HEK293 (cell line): ENCODE measurements around the gene LCN6.

ENCODE experiments used
- CTCF ChIA-PET: fragments of 350-600 bp; formaldehyde crosslinking; extraction: SDS; loops from one replicate; lab custom pipeline; 2021; ENCODE audit warnings: antibody characterized with exemption; lab: Yijun Ruan, JAX
- POLR2A ChIA-PET: fragments of 300-600 bp; formaldehyde crosslinking; extraction: SDS; loops from one replicate; lab custom pipeline; 2020; ENCODE audit warnings: antibody characterized with exemption, inconsistent platforms; lab: Yijun Ruan, JAX
- H3K27ac ChIP-seq: fragments of 200-500 bp; sonication (Bioruptor generic); 2 replicates; pipeline ENCODE4 v1.5.1; 2014; ENCODE audit warnings: low read depth, low read length, control low read depth, inconsistent platforms; ENCODE audit errors: extremely low read depth
- H3K36me3 ChIP-seq, 2 experiments: fragments of 200-500 bp in 1 of 2; sonication (Bioruptor generic) in 1 of 2; 1 replicate in 1 of 2; 2 replicates in 1 of 2; pipeline ENCODE4 v1.5.1; 2014 to 2017; ENCODE audit warnings: inconsistent platforms in 2 of 2, low read length in 2 of 2; ENCODE audit not compliant: control insufficient read depth in 2 of 2, insufficient read depth in 1 of 2
- H3K4me1 ChIP-seq: fragments of 200-500 bp; sonication (Bioruptor generic); 2 replicates; pipeline ENCODE4 v1.5.1; 2014; ENCODE audit warnings: mild to moderate bottlenecking, low read length, inconsistent platforms; ENCODE audit not compliant: control insufficient read depth, insufficient read depth
- H3K4me3 ChIP-seq: 2 replicates; pipeline ENCODE4 v1.5.1; 2011; ENCODE audit warnings: low read depth, mild to moderate bottlenecking, control low read depth, low read length, moderate library complexity
- H3K9me3 ChIP-seq: fragments of 200-500 bp; sonication (Bioruptor generic); 2 replicates; pipeline ENCODE4 v1.5.1; 2014; ENCODE audit warnings: low read depth, low read length, inconsistent platforms; ENCODE audit not compliant: control insufficient read depth, insufficient read depth
- FEZF1 ChIP-seq: fragments of 450-650 bp; formaldehyde crosslinking; IDR thresholded peaks from 2 replicates; pipeline ENCODE4 v1.5.1; 2016; ENCODE audit warnings: missing biosample characterization, missing genetic modification characterization
- PBX3 ChIP-seq: sonication (generic); formaldehyde crosslinking; IDR thresholded peaks from 2 replicates; pipeline ENCODE4 v1.8.1; 2022; ENCODE audit warnings: mild to moderate bottlenecking, moderate library complexity, missing genetic modification reagents
- PRDM4 ChIP-seq: fragments of 450-650 bp; formaldehyde crosslinking; IDR thresholded peaks from 2 replicates; pipeline ENCODE4 v1.5.1; 2017; ENCODE audit warnings: missing biosample characterization, missing genetic modification characterization
- REPIN1 ChIP-seq: fragments of 450-650 bp; formaldehyde crosslinking; IDR thresholded peaks from 2 replicates; pipeline ENCODE4 v1.5.1; 2017; ENCODE audit warnings: missing biosample characterization, missing genetic modification characterization, low read depth
- YY1 ChIP-seq: fragments of 450-650 bp; formaldehyde crosslinking; IDR thresholded peaks from 2 replicates; pipeline ENCODE4 v1.5.1; 2018; ENCODE audit warnings: missing biosample characterization, missing genetic modification characterization
- ZBTB1 ChIP-seq: fragments of 450-650 bp; formaldehyde crosslinking; IDR thresholded peaks from 2 replicates; pipeline ENCODE4 v1.5.1; 2016; ENCODE audit warnings: missing biosample characterization, missing genetic modification characterization
- ZBTB20 ChIP-seq: fragments of 450-650 bp; formaldehyde crosslinking; IDR thresholded peaks from 2 replicates; pipeline ENCODE4 v1.5.1; 2016; ENCODE audit warnings: missing biosample characterization, missing genetic modification characterization
- ZNF112 ChIP-seq: fragments of 450-650 bp; formaldehyde crosslinking; IDR thresholded peaks from 2 replicates; pipeline ENCODE4 v1.5.0; 2017; ENCODE audit warnings: missing biosample characterization, missing genetic modification characterization
- ZNF266 ChIP-seq: fragments of 450-650 bp; formaldehyde crosslinking; IDR thresholded peaks from 2 replicates; pipeline ENCODE4 v1.5.1; 2016; ENCODE audit warnings: missing biosample characterization, missing genetic modification characterization, low read depth
- ZNF302 ChIP-seq: fragments of 450-650 bp; formaldehyde crosslinking; IDR thresholded peaks from 2 replicates; pipeline ENCODE4 v1.5.1; 2016; ENCODE audit warnings: missing biosample characterization, missing genetic modification characterization, low read depth
- ZNF423 ChIP-seq: fragments of 450-650 bp; formaldehyde crosslinking; IDR thresholded peaks from 2 replicates; pipeline ENCODE4 v1.5.1; 2016; ENCODE audit warnings: missing biosample characterization, missing genetic modification characterization
- ZNF473 ChIP-seq: fragments of 450-650 bp; formaldehyde crosslinking; IDR thresholded peaks from 2 replicates; pipeline ENCODE4 v1.5.1; 2017; ENCODE audit warnings: missing biosample characterization, missing genetic modification characterization
- ZNF514 ChIP-seq: fragments of 450-650 bp; formaldehyde crosslinking; IDR thresholded peaks from 2 replicates; pipeline ENCODE4 v1.5.1; 2016; ENCODE audit warnings: missing biosample characterization, missing genetic modification characterization
- ZNF585B ChIP-seq: fragments of 450-650 bp; formaldehyde crosslinking; IDR thresholded peaks from 2 replicates; pipeline ENCODE4 v1.5.1; 2016; ENCODE audit warnings: missing biosample characterization, missing genetic modification characterization
- ZNF629 ChIP-seq: fragments of 450-650 bp; formaldehyde crosslinking; IDR thresholded peaks from 2 replicates; pipeline ENCODE4 v1.5.1; 2017; ENCODE audit warnings: missing biosample characterization, missing genetic modification characterization
- ZNF664 ChIP-seq: fragments of 450-650 bp; formaldehyde crosslinking; IDR thresholded peaks from 2 replicates; pipeline ENCODE4 v1.5.1; 2016; ENCODE audit warnings: missing biosample characterization, missing genetic modification characterization
- ZNF777 ChIP-seq: fragments of 450-650 bp; formaldehyde crosslinking; IDR thresholded peaks from 2 replicates; pipeline ENCODE4 v1.5.1; 2017; ENCODE audit warnings: missing biosample characterization, missing genetic modification characterization, borderline replicate concordance
- ZNF843 ChIP-seq: fragments of 450-650 bp; formaldehyde crosslinking; IDR thresholded peaks from 2 replicates; pipeline ENCODE4 v1.5.1; 2016; ENCODE audit warnings: missing biosample characterization, missing genetic modification characterization
- ZSCAN16 ChIP-seq: fragments of 450-650 bp; formaldehyde crosslinking; IDR thresholded peaks from 2 replicates; pipeline ENCODE4 v1.5.1; 2016; ENCODE audit warnings: missing biosample characterization, missing genetic modification characterization
- ZSCAN23 ChIP-seq: fragments of 450-650 bp; formaldehyde crosslinking; IDR thresholded peaks from 2 replicates; pipeline ENCODE4 v1.5.1; 2016; ENCODE audit warnings: missing biosample characterization, missing genetic modification characterization
- TF ChIP-seq, protein P1 (sequence below): fragments of 450-650 bp; formaldehyde crosslinking; IDR thresholded peaks from 2 replicates; pipeline ENCODE4 v1.5.1; 2016; ENCODE audit warnings: missing biosample characterization, missing genetic modification characterization

The LCN6 gene

GRCh38 chr9:136796238-136796774 is 48.0 kb upstream of the LCN6 start, which contains the start of gene CCDC183:
Gene CCDC183, plus strand, starts transcription at chr9:136796338. Its CDS starts 60 bp downstream, at chr9:136796398.
- Histone ChIP-seq H3K9me3 (no peaks in the 10 kb centered on the region), H3K4me1 (peaks cover 14% of the 10 kb centered on the region), H3K27ac (no peak within 1 kb of the TSS), H3K36me3 (peaks cover 0 to 21% of the 10 kb centered on the region in 2 experiments; a peak in 1 of 3 replicates), H3K4me3 (no peak within 1 kb of the TSS)
- POLR2A ChIA-PET, result interaction anchor here (1.0 kb wide), 1 partner anchor 9 kb away, joined by 3 read pairs; no protein-coding TSS in a partner anchor
- TF ChIP-seq ZSCAN16 (tag by site-specific recombination) (peak; percentile 78; the same call in 1 of the 2 replicates), ZNF302 (no peak), ZNF423 (tag by site-specific recombination) (peak; percentile 38; the same call in 1 of the 2 replicates)
- CTCF ChIA-PET, result interaction anchor here (1.0 kb wide), 1 partner anchor 69 kb away, joined by 3 read pairs; no protein-coding TSS in a partner anchor

- Histone ChIP-seq H3K36me3 (peaks cover 0 to 21% of the 10 kb centered on the region in 2 experiments; a peak in 1 of 3 replicates), H3K4me3 (no peak overlapping the region), H3K27ac (no peak overlapping the region), H3K4me1 (peaks cover 15% of the 10 kb centered on the region), H3K9me3 (no peaks in the 10 kb centered on the region)
- ChIA-PET CTCF (interaction anchor here (0.6 to 3.0 kb wide), 3 partner anchors 18 to 47 kb away, joined by 3 to 13 read pairs (median 4); partner anchors contain the start of gene AJM1), POLR2A (interaction anchor here (1.0 to 2.3 kb wide), 3 partner anchors 11 to 47 kb away, joined by 3 to 6 read pairs (median 3); partner anchors contain the start of genes AJM1 and RABL6)
- TF ChIP-seq PRDM4 (tag by site-specific recombination) (no peak), ZNF629 (tag by site-specific recombination) (no peak), ZNF585B (tag by site-specific recombination) (no peak), ZNF843 (tag by site-specific recombination) (no peak), FEZF1 (no peak), ZNF473 (no peak), ZSCAN23 (tag by site-specific recombination) (no peak), ZBTB20 (tag by site-specific recombination) (no peak), ZNF777 (tag by site-specific recombination) (no peak), ZNF664 (tag by site-specific recombination) (no peak), ZNF266 (tag by site-specific recombination) (no peak), YY1 (tag by site-specific recombination) (no peak), ZBTB1 (no peak), ZNF112 (tag by site-specific recombination) (no peak), PBX3 (CRISPR knock-in tag) (no peak), ZNF514 (tag by site-specific recombination) (no peak), REPIN1 (no peak)
- TF ChIP-seq, protein P1, sequence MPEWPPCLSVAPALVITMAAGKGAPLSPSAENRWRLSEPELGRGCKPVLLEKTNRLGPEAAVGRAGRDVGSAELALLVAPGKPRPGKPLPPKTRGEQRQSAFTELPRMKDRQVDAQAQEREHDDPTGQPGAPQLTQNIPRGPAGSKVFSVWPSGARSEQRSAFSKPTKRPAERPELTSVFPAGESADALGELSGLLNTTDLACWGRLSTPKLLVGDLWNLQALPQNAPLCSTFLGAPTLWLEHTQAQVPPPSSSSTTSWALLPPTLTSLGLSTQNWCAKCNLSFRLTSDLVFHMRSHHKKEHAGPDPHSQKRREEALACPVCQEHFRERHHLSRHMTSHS (tag by site-specific recombination), result no peak
These were observed 46.6 kb upstream of the LCN6 start for GRCh38 chr9:136795000-136795348.
